GM23338 (cell line): ENCODE data around the gene KMT2C. TPM values are rescaled to one million over a fixed set of nuclear protein-coding genes. Genes with fewer than 3 reads are reported as not detected.

ENCODE experiments used
- CREB1 ChIP-seq: fragments of 250-450 bp; sonication (Bioruptor Pico); IDR thresholded peaks from 2 replicates; pipeline ENCODE4 v1.5.0; 2020; ENCODE audit warnings: low read depth, mild to moderate bottlenecking, moderate library complexity
- CTCF ChIP-seq, 2 experiments: fragments of 200-600 bp in 1 of 2; sonication (generic) in 1 of 2; conservative IDR thresholded peaks; 2 replicates each; pipeline versions ENCODE4 v1.5.1 to v1.6.1; 2016 to 2017; ENCODE audit warnings: antibody characterized with exemption in 2 of 2, low read depth in 2 of 2, mild to moderate bottlenecking in 2 of 2, moderate library complexity in 1 of 2
- NANOG ChIP-seq: IDR thresholded peaks from 2 replicates; pipeline ENCODE4 v1.6.1; 2016; ENCODE audit warnings: antibody characterized with exemption, borderline replicate concordance
- REST ChIP-seq: IDR thresholded peaks from one replicate; pipeline ENCODE4 v1.6.1; 2018; ENCODE audit warnings: antibody characterized with exemption; ENCODE audit not compliant: unreplicated experiment
- STAT1 ChIP-seq: IDR thresholded peaks from one replicate; pipeline ENCODE4 v1.6.1; 2016; ENCODE audit warnings: antibody characterized with exemption; ENCODE audit not compliant: unreplicated experiment
- ZNF462 ChIP-seq: fragments of 250-450 bp; sonication (Bioruptor Pico); IDR thresholded peaks from 2 replicates; pipeline ENCODE4 v1.5.0; 2020; ENCODE audit warnings: mild to moderate bottlenecking, moderate library complexity
- polyA plus RNA-seq: library from polyadenylated mRNA; unstranded; fragments of >200 nt; fragmentation: Nextera tagmentation; extraction: Ambion mirVana; gene quantifications from 2 replicates; pipeline ENCODE4 v1.2.1, GENCODE V29; 2016
- total RNA-seq: library from RNA; depleted of rRNA; stranded (reverse); fragments of >200 nt; shearing (Covaris generic); gene quantifications from 2 replicates; pipeline ENCODE4 v1.2.3, GENCODE V29; 2014

KMT2C gene
- total and polyA plus RNA-seq, 2 experiments from 2014 or later = 11.4 to 39.0 TPM

GRCh38 chr7:152128741-152129461, 306.9 kb downstream of the KMT2C start (continued):
- TF ChIP-seq ZNF462 (CRISPR knock-in tag) (no peak), STAT1 (no peak), CTCF (conservative IDR thresholded peaks at IDR 0.05; ENCODE audit: low read depth in 2 of 2) (no peak), NANOG (no peak), CREB1 (no peak), REST (no peak)
